Posterior vena cava (tissue), 2 donors: ENCODE data around the gene SUPT5H. TPM values are rescaled to one million over a fixed set of nuclear protein-coding genes. Genes with fewer than 3 reads are reported as not detected.

Source experiments
- DNase-seq: peaks from one replicate; pipeline ENCODE4 v3.0.0-alpha.2; 2020; ENCODE audit warnings: low spot score
- intact Hi-C, 2 donors: fragments of 100-400 bp; cut with DNase I; formaldehyde crosslinking; loops; one replicate each; pipeline versions ENCODE4 v1.14.1 to v1.14.2; 2022 to 2023
- total RNA-seq, 2 donors: library from RNA; stranded (reverse); fragmentation: NEBNext Ultra II Directional; extraction: Animal tissue kit (Norgen Biotek cat#: 25700); gene quantifications; one replicate each; pipeline ENCODE4 v1.2.1, GENCODE V29; 2021
- donor health status: DM: yes; HTN: yes; CAD: no.
- donor health status: DM: yes; HTN: yes; CAD: no.

Gene SUPT5H
- total RNA-seq, 2 donors from 2014 or later, result 67.0 to 74.9 TPM

- DNase-seq, result no peak
- intact Hi-C loops, result no loop called here
These were observed 26.4 kb upstream of the SUPT5H start for GRCh38 chr19:39419003-39419402.

GRCh38 chr19:39420769-39421168 lies 24.6 kb upstream of the SUPT5H start:
- no peak for DNase-seq
- intact Hi-C loops, result no loop called here

DNA sequence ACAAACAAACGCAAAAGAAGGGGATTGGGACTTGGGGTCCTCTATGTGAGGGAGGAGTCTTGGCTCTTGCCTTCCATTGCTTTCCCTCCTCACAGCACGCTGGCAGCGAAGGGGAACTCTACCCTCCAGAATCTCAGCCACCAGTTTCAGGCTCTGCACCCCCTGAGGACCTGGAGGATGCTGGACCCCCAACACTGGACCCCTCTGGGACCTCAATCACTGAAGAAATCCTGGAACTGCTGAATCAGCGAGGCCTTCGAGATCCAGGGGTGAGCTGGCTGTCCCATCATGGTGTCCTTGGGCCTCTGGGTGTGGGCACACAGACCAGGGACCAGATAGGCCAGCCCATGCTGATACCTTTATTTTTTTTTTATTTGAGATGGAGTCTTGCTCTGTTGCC lies 23.4 kb upstream of the SUPT5H start:
- no peak for DNase-seq
- intact Hi-C loops, result no loop called here

DNA sequence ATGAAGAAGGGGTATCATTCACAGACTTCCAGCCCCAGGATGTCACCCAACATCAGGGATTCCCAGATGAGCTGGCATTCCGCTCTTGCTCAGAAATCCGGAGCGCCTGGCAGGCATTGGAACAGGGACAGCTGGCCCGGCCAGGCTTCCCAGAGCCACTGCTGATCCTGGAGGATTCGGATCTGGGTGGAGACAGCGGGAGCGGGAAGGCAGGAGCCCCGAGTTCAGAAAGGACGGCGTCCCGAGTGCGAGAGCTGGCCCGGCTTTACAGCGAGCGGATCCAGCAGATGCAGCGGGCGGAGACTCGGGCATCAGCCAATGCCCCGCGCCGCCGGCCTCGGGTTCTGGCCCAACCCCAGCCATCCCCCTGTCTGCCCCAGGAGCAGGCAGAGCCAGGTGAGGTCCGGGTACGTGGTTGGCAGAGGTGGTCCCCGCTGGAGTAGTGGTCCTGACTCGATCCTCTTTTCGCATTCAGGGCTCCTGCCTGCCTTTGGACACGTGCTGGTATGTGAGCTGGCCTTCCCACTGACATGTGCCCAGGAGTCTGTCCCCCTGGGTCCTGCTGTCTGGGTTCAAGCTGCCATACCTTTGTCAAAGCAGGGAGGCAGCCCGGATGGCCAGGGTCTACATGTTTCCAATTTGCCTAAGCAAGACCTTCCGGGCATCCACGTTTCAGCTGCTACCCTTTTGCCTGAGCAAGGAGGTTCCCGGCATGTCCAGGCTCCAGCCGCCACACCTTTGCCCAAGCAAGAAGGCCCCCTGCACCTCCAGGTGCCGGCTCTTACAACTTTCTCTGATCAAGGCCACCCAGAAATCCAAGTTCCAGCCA lies 21.9 kb upstream of the SUPT5H start:
- no peak for DNase-seq
- intact Hi-C loops, result no loop called here

DNA sequence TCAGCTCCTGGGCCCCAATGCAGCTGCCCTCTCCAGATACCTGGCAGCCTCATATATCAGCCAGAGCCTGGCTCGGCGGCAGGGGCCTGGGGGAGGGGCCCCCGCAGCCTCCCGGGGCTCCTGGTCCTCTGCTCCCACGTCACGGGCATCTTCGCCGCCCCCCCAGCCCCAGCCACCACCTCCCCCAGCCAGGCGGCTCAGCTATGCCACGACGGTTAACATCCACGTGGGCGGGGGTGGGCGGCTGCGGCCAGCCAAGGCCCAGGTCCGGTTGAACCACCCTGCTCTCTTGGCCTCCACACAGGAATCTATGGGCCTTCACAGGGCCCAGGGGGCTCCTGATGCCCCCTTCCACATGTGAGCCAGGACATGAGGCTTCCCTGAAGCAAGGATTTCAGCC lies 20.4 kb upstream of the SUPT5H start:
- no peak for DNase-seq
- intact Hi-C loops, result no loop called here

DNA sequence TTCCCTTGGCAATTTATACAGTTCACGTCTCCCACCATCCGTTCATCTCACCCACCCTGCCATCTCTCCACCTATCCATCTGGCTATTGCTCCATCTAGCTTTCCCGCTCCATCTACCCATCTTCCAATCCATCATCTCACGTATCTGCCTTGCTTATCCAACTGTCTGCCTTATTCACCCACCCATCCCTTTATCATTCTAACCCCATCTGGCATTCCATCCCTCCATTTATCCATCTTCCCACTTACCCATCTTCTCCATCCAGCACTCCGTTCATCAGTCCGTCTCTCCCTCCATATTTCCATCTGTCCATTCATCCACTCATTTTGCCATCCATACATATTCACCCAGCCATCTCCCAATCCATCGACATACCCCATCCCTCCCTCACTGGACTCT lies 19.6 kb upstream of the SUPT5H start:
- no peak for DNase-seq
- intact Hi-C loops, result no loop called here

GRCh38 chr19:39426170-39426569 lies 19.2 kb upstream of the SUPT5H start:
- intact Hi-C loops, result no loop called here
- no peak for DNase-seq

DNA sequence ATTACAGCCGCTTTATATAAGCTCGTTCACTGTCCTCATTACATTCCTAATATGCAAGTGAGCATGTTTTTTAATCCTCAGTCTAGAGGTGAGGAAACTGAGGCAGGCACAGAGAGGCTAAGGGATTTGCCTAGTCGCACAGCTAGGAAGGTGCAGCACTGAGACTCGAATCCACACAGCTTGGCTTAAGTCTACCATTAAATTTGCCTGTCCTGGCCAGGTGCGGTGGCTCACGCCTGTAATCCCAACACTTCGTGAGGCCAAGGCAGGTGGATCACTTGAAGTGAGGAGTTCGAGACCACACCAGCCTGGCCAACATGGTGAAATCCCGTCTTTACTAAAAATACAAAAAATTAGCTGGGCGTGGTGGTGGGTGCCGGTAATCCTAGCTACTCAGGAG lies 17.7 kb upstream of the SUPT5H start:
- DNase-seq, result no peak
- intact Hi-C loops, result no loop called here

- intact Hi-C loops, result no loop called here
- DNase-seq, result peak; percentile 93
These were observed 16.9 kb upstream of the SUPT5H start for GRCh38 chr19:39428283-39429112.

- intact Hi-C loops, result loop anchor here in 1 of 2 donors (5.0 to 10.0 kb wide), 2 partner anchors 34 to 86 kb away; partner anchors contain the start of gene SAMD4B
- DNase-seq, result peak; percentile 90
These were observed 14.4 kb upstream of the SUPT5H start for GRCh38 chr19:39430675-39431593.

- intact Hi-C loops, result loop anchor here in 1 of 2 donors (5.0 to 10.0 kb wide), 2 partner anchors 35 to 88 kb away; partner anchors contain the start of gene SAMD4B
These were observed 12.7 kb upstream of the SUPT5H start for GRCh38 chr19:39432677-39433025.

GRCh38 chr19:39433480-39434079 lies 11.8 kb upstream of the SUPT5H start:
- DNase-seq, result no peak
- intact Hi-C loops, result loop anchor here in 1 of 2 donors (5.0 to 10.0 kb wide), 2 partner anchors 36 to 89 kb away; partner anchors contain the start of gene SAMD4B

More at GRCh38 chr19:39432677-39433025, 12.7 kb upstream of the SUPT5H start:
- DNase-seq, result no peak

DNA sequence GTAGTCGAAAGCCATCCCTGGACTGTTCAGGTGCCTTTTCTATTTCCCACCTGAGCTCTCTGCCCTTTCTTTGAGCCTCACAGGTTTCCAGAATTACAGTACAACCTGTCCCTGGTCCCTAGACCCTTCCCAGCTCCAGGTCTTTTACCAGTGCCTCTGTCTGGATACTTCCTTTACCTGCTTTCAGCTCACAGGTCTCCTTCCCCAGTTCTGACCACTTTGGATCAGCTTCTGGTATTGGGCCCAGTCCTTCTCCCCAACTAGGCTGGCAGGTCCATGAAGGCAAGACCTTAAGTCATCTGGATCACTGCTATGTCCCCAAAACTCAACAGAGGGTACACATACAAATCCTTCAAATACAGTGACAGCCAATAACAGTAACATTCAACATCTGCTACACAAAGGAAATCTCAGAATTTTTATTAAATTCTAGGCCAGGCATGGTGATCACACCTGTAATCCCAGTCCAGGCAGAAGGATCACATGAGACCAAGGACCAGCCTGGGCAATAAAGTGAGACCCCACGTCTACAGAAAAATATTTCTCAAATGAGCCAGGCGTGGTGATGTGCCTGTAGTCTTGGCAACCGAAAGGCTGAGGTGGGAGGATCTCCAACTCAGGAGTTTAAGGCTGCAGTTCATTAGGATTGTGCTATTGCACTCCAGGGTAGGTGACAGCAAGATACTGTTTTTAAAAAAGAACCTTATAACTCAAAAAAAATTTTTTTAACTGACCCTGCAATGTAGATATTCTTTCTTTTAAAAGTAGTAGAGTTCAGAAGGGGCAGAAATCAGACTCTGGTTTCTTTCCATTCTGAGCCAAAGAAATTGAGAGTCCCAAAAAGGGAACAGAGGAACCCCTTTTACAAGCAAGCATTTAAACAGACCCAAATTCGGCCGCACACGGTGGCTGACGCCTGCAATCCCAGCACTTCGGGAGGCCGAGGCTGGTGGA lies 11.0 kb upstream of the SUPT5H start:
- DNase-seq, result no peak
- intact Hi-C loops, result loop anchor here in 1 of 2 donors (5.0 to 10.0 kb wide), 2 partner anchors 37 to 90 kb away; partner anchors contain the start of gene SAMD4B

DNA sequence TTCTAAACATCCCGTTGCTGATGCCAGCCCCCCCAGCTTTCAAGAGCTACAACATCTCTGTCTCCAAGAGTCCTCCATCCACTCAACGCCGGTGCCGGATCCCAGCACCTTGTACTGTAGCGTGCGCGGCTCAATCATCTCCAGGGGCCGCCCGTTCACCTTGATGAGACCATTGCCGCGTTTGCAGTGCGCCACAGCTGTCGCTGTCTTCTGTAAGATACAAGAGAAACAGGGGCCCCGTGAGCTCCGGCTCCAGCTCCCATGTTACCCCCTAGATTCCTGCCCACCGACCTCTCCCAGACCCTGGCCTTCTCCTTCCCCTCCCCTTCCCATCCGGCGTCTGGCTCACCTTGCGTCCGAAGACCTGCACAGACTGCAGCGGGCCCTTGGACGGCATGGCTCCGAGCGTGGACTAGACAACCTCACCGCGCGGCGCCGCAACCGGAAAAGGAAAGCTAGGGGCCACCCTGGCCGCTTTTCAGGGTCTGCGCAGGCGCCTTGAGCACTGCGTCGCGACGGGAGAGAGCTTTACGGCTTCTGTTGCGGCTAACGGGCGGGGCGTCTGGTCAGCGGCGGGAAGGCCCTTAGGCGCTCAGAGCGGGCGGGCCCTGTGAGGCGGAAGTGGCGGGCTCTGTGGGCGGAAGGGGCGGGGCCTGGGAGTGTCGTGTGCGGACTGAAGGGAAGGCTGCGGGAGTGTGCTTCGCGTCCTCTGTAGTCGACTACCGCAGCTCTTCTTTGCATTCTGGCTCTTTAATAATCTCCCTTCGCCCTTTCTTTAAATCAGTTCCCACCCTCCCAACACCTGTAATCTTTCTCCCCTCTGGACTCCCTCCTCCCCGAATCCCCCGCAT lies 9.7 kb upstream of the SUPT5H start, which contains the start of gene RPS16:
RPS16 (minus strand) TSS at position 451 of the 851 bp plus-strand sequence; CDS start at position 397, 54 bp downstream.
- intact Hi-C loops, result loop anchor here in 1 of 2 donors (10.0 kb wide), 1 partner anchor 91 kb away; the partner anchor contains the start of gene SAMD4B
- peak; percentile 100 for DNase-seq

DNA sequence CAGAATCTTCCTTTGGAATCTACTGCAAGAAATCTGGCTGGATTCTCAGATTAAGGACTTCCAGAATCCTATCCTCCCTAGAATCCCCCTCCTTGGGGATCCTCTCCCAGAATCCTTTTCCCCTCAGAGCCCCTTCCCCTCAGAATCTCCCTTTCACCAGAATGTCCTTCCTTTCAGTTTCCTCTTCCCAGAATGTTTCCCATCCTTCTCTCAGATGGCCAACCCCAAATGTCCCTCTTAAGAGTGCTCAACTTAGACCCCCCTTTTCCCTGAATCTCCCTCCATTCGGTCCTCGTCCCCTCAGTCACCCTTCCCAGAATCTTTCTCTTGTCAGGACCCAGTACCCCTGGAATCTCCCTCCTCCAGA lies 9.0 kb upstream of the SUPT5H start:
- intact Hi-C loops, result loop anchor here in 1 of 2 donors (10.0 kb wide), 1 partner anchor 92 kb away; the partner anchor contains the start of gene SAMD4B
- DNase-seq, result no peak

DNA sequence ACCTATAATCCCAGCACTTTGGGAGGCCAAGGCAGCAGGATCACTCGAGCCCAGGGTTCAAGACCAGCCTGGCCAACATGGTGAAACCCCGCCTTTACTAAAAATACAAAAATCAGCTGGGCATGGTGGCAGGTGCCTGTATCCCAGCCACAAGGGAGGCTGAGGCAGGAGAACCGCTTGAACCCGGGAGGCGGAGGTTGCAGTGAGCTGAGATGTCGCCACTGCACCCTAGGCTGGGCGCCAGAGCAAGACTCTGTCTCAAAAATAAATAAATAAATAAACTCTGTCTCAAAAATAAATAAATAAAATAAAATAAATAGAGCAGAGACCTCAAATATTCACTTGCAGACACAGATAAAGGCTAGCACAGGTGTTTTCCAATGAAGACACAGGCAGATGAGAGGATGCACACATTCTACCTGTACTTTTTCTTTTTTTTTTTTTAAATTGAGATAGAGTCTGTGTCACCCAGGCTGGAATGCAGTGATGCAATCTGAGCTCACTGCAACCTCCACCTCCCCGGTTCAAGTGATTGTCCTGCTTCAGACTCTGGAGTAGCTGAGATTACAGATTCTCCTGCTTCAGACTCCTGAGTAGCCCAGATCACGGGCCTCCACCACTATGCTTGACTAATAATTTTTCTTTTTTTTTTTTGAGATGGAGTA lies 7.0 kb upstream of the SUPT5H start:
- no peak for DNase-seq
- intact Hi-C loops, result loop anchor here in 1 of 2 donors (10.0 kb wide), 1 partner anchor 94 kb away; the partner anchor contains the start of gene SAMD4B
